ENCODE data around the gene GAST. TPM values are rescaled to one million over a fixed set of nuclear protein-coding genes. Genes with fewer than 3 reads are reported as not detected.

Gene GAST
- total and polyA plus RNA-seq, 2 of the 4 experiments (the other 2 are of a cell fraction): not detected

GRCh38 chr17:41736983-41737679, 25.0 kb downstream of the GAST start:
- ChIA-PET POLR2A (ENCODE audit: unreplicated experiment) (no interaction called here), CTCF (interaction anchor here (1.4 kb wide), 1 partner anchor 64 kb away, joined by 8 read pairs; no protein-coding TSS in a partner anchor)
- Histone ChIP-seq H3K9me1 (ENCODE audit: insufficient read depth, low read length) (no peaks in the 10 kb centered on the region), H3K23ac (ENCODE audit: low read depth, low read length) (no peak overlapping the region), H2BK5ac (ENCODE audit: low read depth, low read length, poor library complexity, severe bottlenecking) (no peak overlapping the region), H3K56ac (ENCODE audit: extremely low read depth, insufficient read depth, low read length) (no peak overlapping the region), H2BK15ac (ENCODE audit: low read depth, low read length) (no peak overlapping the region), H4K8ac (ENCODE audit: low read depth in 2 of 2, low read length in 2 of 2) (no peak overlapping the region), H3K4me1 (ENCODE audit: control insufficient read depth, insufficient read depth, low read length) (peaks cover 5% of the 10 kb centered on the region; the same call in 1 of the 2 replicates), H2AFZ (replicated peaks; ENCODE audit: low read length, poor library complexity) (no peak overlapping the region), H3K4me3 (ENCODE audit: insufficient read depth, low read depth, low read length) (no peak overlapping the region), H2AK5ac (ENCODE audit: low read depth, low read length) (no peak overlapping the region; the same call in 1 of the 2 replicates), H3K14ac (replicated peaks; ENCODE audit: low read depth, low read length) (no peak overlapping the region), H3K18ac (ENCODE audit: low read depth, low read length) (no peak overlapping the region), H2AK9ac (replicated peaks; ENCODE audit: low read depth, low read length, poor library complexity) (peak overlapping the region; percentile 89), H3K9ac (ENCODE audit: low read depth, low read length) (no peak overlapping the region), H4K5ac (ENCODE audit: low read depth, low read length) (no peak overlapping the region), H3K27me3 (ENCODE audit: control insufficient read depth, insufficient read depth, low read length) (peaks cover 48% of the 10 kb centered on the region), H3K27ac (ENCODE audit: insufficient read depth, low read length) (no peak overlapping the region), H3K9me3 (ENCODE audit: control insufficient read depth, insufficient read depth, low read length) (no peaks in the 10 kb centered on the region), H2BK20ac (ENCODE audit: low read depth, low read length) (no peak overlapping the region), H2BK120ac (ENCODE audit: low read depth, low read length) (no peak overlapping the region), H3K79me1 (ENCODE audit: low read depth in 1 of 2, low read length in 2 of 2) (no peaks in the 10 kb centered on the region), H3K36me3 (ENCODE audit: control insufficient read depth, insufficient read depth, low read length) (no peaks in the 10 kb centered on the region), H3K4ac (ENCODE audit: low read depth, low read length) (no peak overlapping the region), H4K91ac (ENCODE audit: insufficient read depth, low read depth, low read length) (no peak overlapping the region), H4K20me1 (ENCODE audit: insufficient read depth, low read length) (no peaks in the 10 kb centered on the region), H3K4me2 (ENCODE audit: low read depth, low read length) (no peak overlapping the region)
- DNase-seq (no peak), ATAC-seq (ENCODE audit: low read depth) (no peak)
- in situ Hi-C loops (cut with MboI; ENCODE audit: low sequenced_read_pairs) (loop anchor here (5.0 to 10.0 kb wide), 2 partner anchors 65 to 228 kb away; partner anchors contain the start of gene CNP), dilution Hi-C loops (cut with HindIII; ENCODE audit: low sequenced_read_pairs, unreplicated experiment) (no loop called here), intact Hi-C loops (cut with micrococcal nuclease) (loop anchor here (5.0 kb wide), 1 partner anchor 130 kb away; the partner anchor contains the start of gene KLHL11)
- BruUV-seq (replicated peaks): no TSS peak
- TF ChIP-seq ELK1 (IDR thresholded peaks at IDR 0.05; ENCODE audit: borderline replicate concordance, low read depth, low read length) (no peak), CHD1 (IDR thresholded peaks at IDR 0.05; ENCODE audit: low read depth, low read length) (no peak)
- WGBS, 2 experiments (ENCODE audit: extremely low coverage in 2 of 2, insufficient read length in 1 of 2): 95% methylated on average over 4 of the region's 17 CpGs; no CpG with 5 or more reads in 1 of the 2 experiments
